HEK293 (cell line): ENCODE data around the gene ZNG1C.
"Not testable (repeated sequence)": the region's sequence is repeated elsewhere in the genome, so short reads cannot be mapped to it uniquely, and the experiment has no call there.

Experiments used
- CTCF ChIA-PET: fragments of 350-600 bp; formaldehyde crosslinking; extraction: SDS; loops from one replicate; lab custom pipeline; 2021; ENCODE audit warnings: antibody characterized with exemption; lab: Yijun Ruan, JAX
- POLR2A ChIA-PET: fragments of 300-600 bp; formaldehyde crosslinking; extraction: SDS; loops from one replicate; lab custom pipeline; 2020; ENCODE audit warnings: antibody characterized with exemption, inconsistent platforms; lab: Yijun Ruan, JAX
- H3K27ac ChIP-seq: fragments of 200-500 bp; sonication (Bioruptor generic); 2 replicates; pipeline ENCODE4 v1.5.1; 2014; ENCODE audit warnings: low read depth, low read length, control low read depth, inconsistent platforms; ENCODE audit errors: extremely low read depth
- H3K36me3 ChIP-seq, 2 experiments: fragments of 200-500 bp in 1 of 2; sonication (Bioruptor generic) in 1 of 2; 1 replicate in 1 of 2; 2 replicates in 1 of 2; pipeline ENCODE4 v1.5.1; 2014 to 2017; ENCODE audit warnings: inconsistent platforms in 2 of 2, low read length in 2 of 2; ENCODE audit not compliant: control insufficient read depth in 2 of 2, insufficient read depth in 1 of 2
- H3K4me1 ChIP-seq: fragments of 200-500 bp; sonication (Bioruptor generic); 2 replicates; pipeline ENCODE4 v1.5.1; 2014; ENCODE audit warnings: mild to moderate bottlenecking, low read length, inconsistent platforms; ENCODE audit not compliant: control insufficient read depth, insufficient read depth
- H3K4me3 ChIP-seq: 2 replicates; pipeline ENCODE4 v1.5.1; 2011; ENCODE audit warnings: low read depth, mild to moderate bottlenecking, control low read depth, low read length, moderate library complexity
- H3K9me3 ChIP-seq: fragments of 200-500 bp; sonication (Bioruptor generic); 2 replicates; pipeline ENCODE4 v1.5.1; 2014; ENCODE audit warnings: low read depth, low read length, inconsistent platforms; ENCODE audit not compliant: control insufficient read depth, insufficient read depth

Gene ZNG1C

GRCh38 chr9:68311208-68311607, 69.4 kb downstream of the ZNG1C start:
- CTCF ChIA-PET, H3K36me3 ChIP-seq, H3K4me3 ChIP-seq, H3K27ac ChIP-seq, H3K4me1 ChIP-seq, POLR2A ChIA-PET, H3K9me3 ChIP-seq: not testable (repeated sequence)

GRCh38 chr9:68318209-68318608, 76.4 kb downstream of the ZNG1C start:
- H3K9me3 ChIP-seq, H3K36me3 ChIP-seq, H3K4me1 ChIP-seq, H3K4me3 ChIP-seq, H3K27ac ChIP-seq, POLR2A ChIA-PET, CTCF ChIA-PET: not testable (repeated sequence)

- CTCF ChIA-PET, POLR2A ChIA-PET, H3K36me3 ChIP-seq: not testable (repeated sequence)
These were observed 82.0 kb downstream of the ZNG1C start for GRCh38 chr9:68323749-68324148.

GRCh38 chr9:68324518-68324917, 82.7 kb downstream of the ZNG1C start:
- POLR2A ChIA-PET, CTCF ChIA-PET, H3K9me3 ChIP-seq, H3K27ac ChIP-seq, H3K4me3 ChIP-seq, H3K4me1 ChIP-seq, H3K36me3 ChIP-seq: not testable (repeated sequence)

More at GRCh38 chr9:68323749-68324148, 82.0 kb downstream of the ZNG1C start:
- H3K9me3 ChIP-seq, H3K4me3 ChIP-seq, H3K27ac ChIP-seq, H3K4me1 ChIP-seq: not testable (repeated sequence)

- POLR2A ChIA-PET, CTCF ChIA-PET: not testable (repeated sequence)
These were observed 87.3 kb downstream of the ZNG1C start for GRCh38 chr9:68329106-68329505.

GRCh38 chr9:68330531-68331173, 88.9 kb downstream of the ZNG1C start:
- H3K9me3 ChIP-seq, H3K36me3 ChIP-seq, CTCF ChIA-PET, H3K27ac ChIP-seq, H3K4me1 ChIP-seq, POLR2A ChIA-PET, H3K4me3 ChIP-seq: not testable (repeated sequence)

More at GRCh38 chr9:68329106-68329505, 87.3 kb downstream of the ZNG1C start:
- H3K9me3 ChIP-seq, H3K4me1 ChIP-seq, H3K36me3 ChIP-seq, H3K4me3 ChIP-seq, H3K27ac ChIP-seq: not testable (repeated sequence)

GRCh38 chr9:68332122-68332521, 90.3 kb downstream of the ZNG1C start:
- CTCF ChIA-PET, H3K4me3 ChIP-seq, H3K9me3 ChIP-seq, H3K27ac ChIP-seq, H3K4me1 ChIP-seq, H3K36me3 ChIP-seq, POLR2A ChIA-PET: not testable (repeated sequence)

- H3K4me3 ChIP-seq, H3K4me1 ChIP-seq, H3K36me3 ChIP-seq, H3K9me3 ChIP-seq, H3K27ac ChIP-seq, CTCF ChIA-PET, POLR2A ChIA-PET: not testable (repeated sequence)
These were observed 94.2 kb downstream of the ZNG1C start for GRCh38 chr9:68335935-68336334.

GRCh38 chr9:68336639-68337339, 95.0 kb downstream of the ZNG1C start:
- H3K9me3 ChIP-seq, POLR2A ChIA-PET, CTCF ChIA-PET, H3K36me3 ChIP-seq, H3K4me1 ChIP-seq, H3K4me3 ChIP-seq, H3K27ac ChIP-seq: not testable (repeated sequence)

GRCh38 chr9:68338000-68338399, 96.2 kb downstream of the ZNG1C start:
- CTCF ChIA-PET, POLR2A ChIA-PET, H3K27ac ChIP-seq: not testable (repeated sequence)

GRCh38 chr9:68342265-68343025, 100.7 kb downstream of the ZNG1C start:
- H3K4me1 ChIP-seq, POLR2A ChIA-PET, H3K9me3 ChIP-seq, H3K27ac ChIP-seq, H3K36me3 ChIP-seq, H3K4me3 ChIP-seq: not testable (repeated sequence)
- CTCF ChIA-PET = interaction anchor here (1.1 to 1.2 kb wide), 3 partner anchors 163 to 172 kb away, joined by 3 to 17 read pairs (median 3); no protein-coding TSS in a partner anchor

More at GRCh38 chr9:68338000-68338399, 96.2 kb downstream of the ZNG1C start:
- not testable (repeated sequence) for H3K4me1 ChIP-seq, H3K4me3 ChIP-seq, H3K9me3 ChIP-seq, H3K36me3 ChIP-seq
